ENCODE measurements around the gene C4orf51. TPM values are rescaled to one million over a fixed set of nuclear protein-coding genes. Genes with fewer than 3 reads are reported as not detected.

The C4orf51 gene
- total and polyA plus RNA-seq, 5 donors = not detected

GRCh38 chr4:145709843-145710242, 29.9 kb downstream of the C4orf51 start:
- WGBS = 92% methylated on average over 3 of the region's 3 CpGs
- H3K27me3 ChIP-seq (ENCODE audit: control insufficient read depth, insufficient read depth) = no peaks in the 10 kb centered on the region
- H3K4me3 ChIP-seq (ENCODE audit: low read length) = no peak overlapping the region
- no peaks in the 10 kb centered on the region for H3K4me1 ChIP-seq (ENCODE audit: control insufficient read depth, insufficient read depth, low read length)
- ATAC-seq = no peak
- H3K9me3 ChIP-seq (ENCODE audit: control insufficient read depth, low read length) = peaks cover 1% of the 10 kb centered on the region
- DNase-seq = no peak
- no peak overlapping the region for H3K27ac ChIP-seq (ENCODE audit: low read length)
- intact Hi-C loops (cut with DNase I) = no loop called here

- ATAC-seq (no peak), DNase-seq (no peak)
- H3K9me3 ChIP-seq (ENCODE audit: control insufficient read depth, low read length) = peaks cover under 1% of the 10 kb centered on the region
- WGBS = 54% methylated on average over 3 of the region's 3 CpGs
- intact Hi-C loops (cut with DNase I) = no loop called here
- no peaks in the 10 kb centered on the region for H3K27me3 ChIP-seq (ENCODE audit: control insufficient read depth, insufficient read depth)
- no peak overlapping the region for H3K27ac ChIP-seq (ENCODE audit: low read length)
- peaks cover 2% of the 10 kb centered on the region for H3K4me1 ChIP-seq (ENCODE audit: control insufficient read depth, insufficient read depth, low read length)
- no peak overlapping the region for H3K4me3 ChIP-seq (ENCODE audit: low read length)
Observed at GRCh38 chr4:145716200-145716599, 36.3 kb downstream of the C4orf51 start.

- Histone ChIP-seq H3K9me3 (ENCODE audit: control insufficient read depth, low read length) (no peaks in the 10 kb centered on the region), H3K4me1 (ENCODE audit: control insufficient read depth, insufficient read depth, low read length) (peaks cover 2% of the 10 kb centered on the region), H3K27ac (ENCODE audit: low read length) (no peak overlapping the region), H3K4me3 (ENCODE audit: low read length) (no peak overlapping the region), H3K27me3 (ENCODE audit: control insufficient read depth, insufficient read depth) (no peaks in the 10 kb centered on the region)
- intact Hi-C loops (cut with DNase I) = no loop called here
- no peak for ATAC-seq
- WGBS = 85% methylated on average over 1 of the region's 1 CpG
- DNase-seq = no peak
Observed at GRCh38 chr4:145716661-145717200, 36.8 kb downstream of the C4orf51 start.

GRCh38 chr4:145719752-145720624, 40.0 kb downstream of the C4orf51 start:
- H3K27me3 ChIP-seq (ENCODE audit: control insufficient read depth, insufficient read depth) = no peaks in the 10 kb centered on the region
- H3K4me3 ChIP-seq (ENCODE audit: low read length) = no peak overlapping the region
- no peak overlapping the region for H3K27ac ChIP-seq (ENCODE audit: low read length)
- H3K4me1 ChIP-seq (ENCODE audit: control insufficient read depth, insufficient read depth, low read length) = peaks cover 2% of the 10 kb centered on the region
- intact Hi-C loops (cut with DNase I) = no loop called here
- DNase-seq = no peak
- WGBS = 71% methylated on average over 10 of the region's 10 CpGs
- no peak for ATAC-seq
- no peaks in the 10 kb centered on the region for H3K9me3 ChIP-seq (ENCODE audit: control insufficient read depth, low read length)

GRCh38 chr4:145720656-145721055, 40.7 kb downstream of the C4orf51 start:
- ATAC-seq (no peak), DNase-seq (no peak)
- Histone ChIP-seq H3K9me3 (ENCODE audit: control insufficient read depth, low read length) (no peaks in the 10 kb centered on the region), H3K27ac (ENCODE audit: low read length) (no peak overlapping the region), H3K4me1 (ENCODE audit: control insufficient read depth, insufficient read depth, low read length) (peaks cover 2% of the 10 kb centered on the region), H3K27me3 (ENCODE audit: control insufficient read depth, insufficient read depth) (no peaks in the 10 kb centered on the region), H3K4me3 (ENCODE audit: low read length) (no peak overlapping the region)
- 87% methylated on average over 3 of the region's 3 CpGs for WGBS
- intact Hi-C loops (cut with DNase I) = no loop called here

GRCh38 chr4:145722561-145722960, 42.6 kb downstream of the C4orf51 start:
- H3K9me3 ChIP-seq (ENCODE audit: control insufficient read depth, low read length) = no peaks in the 10 kb centered on the region
- WGBS = 98% methylated on average over 1 of the region's 1 CpG
- no peak overlapping the region for H3K27ac ChIP-seq (ENCODE audit: low read length)
- H3K4me3 ChIP-seq (ENCODE audit: low read length) = no peak overlapping the region
- DNase-seq (no peak), ATAC-seq (no peak)
- peaks cover 2% of the 10 kb centered on the region for H3K4me1 ChIP-seq (ENCODE audit: control insufficient read depth, insufficient read depth, low read length)
- intact Hi-C loops (cut with DNase I) = no loop called here
- H3K27me3 ChIP-seq (ENCODE audit: control insufficient read depth, insufficient read depth) = no peaks in the 10 kb centered on the region

GRCh38 chr4:145723336-145723735, 43.4 kb downstream of the C4orf51 start:
- H3K4me1 ChIP-seq (ENCODE audit: control insufficient read depth, insufficient read depth, low read length) = peaks cover 2% of the 10 kb centered on the region
- no peak overlapping the region for H3K4me3 ChIP-seq (ENCODE audit: low read length)
- 95% methylated on average over 2 of the region's 2 CpGs for WGBS
- H3K27ac ChIP-seq (ENCODE audit: low read length) = no peak overlapping the region
- ATAC-seq (no peak), DNase-seq (no peak)
- H3K27me3 ChIP-seq (ENCODE audit: control insufficient read depth, insufficient read depth) = no peaks in the 10 kb centered on the region
- intact Hi-C loops (cut with DNase I) = no loop called here
- H3K9me3 ChIP-seq (ENCODE audit: control insufficient read depth, low read length) = no peaks in the 10 kb centered on the region

GRCh38 chr4:145730026-145730425, 50.1 kb downstream of the C4orf51 start:
- H3K4me3 ChIP-seq (ENCODE audit: low read length) = no peak overlapping the region
- H3K27me3 ChIP-seq (ENCODE audit: control insufficient read depth, insufficient read depth) = no peaks in the 10 kb centered on the region
- intact Hi-C loops (cut with DNase I) = loop anchor here in 2 of 4 donors (5.0 to 10.0 kb wide), 4 partner anchors 85 to 205 kb away; partner anchors contain the start of gene ZNF827 (in 2 of the 2)
- H3K4me1 ChIP-seq (ENCODE audit: control insufficient read depth, insufficient read depth, low read length) = peaks cover 11% of the 10 kb centered on the region
- DNase-seq (no peak), ATAC-seq (no peak)
- no peaks in the 10 kb centered on the region for H3K9me3 ChIP-seq (ENCODE audit: control insufficient read depth, low read length)
- WGBS = 61% methylated on average over 5 of the region's 5 CpGs
- H3K27ac ChIP-seq (ENCODE audit: low read length) = no peak overlapping the region

GRCh38 chr4:145731028-145731427, 51.1 kb downstream of the C4orf51 start:
- DNase-seq = no peak
- intact Hi-C loops (cut with DNase I) = loop anchor here in 2 of 4 donors (5.0 to 10.0 kb wide), 4 partner anchors 84 to 204 kb away; partner anchors contain the start of gene ZNF827 (in 2 of the 2)
- Histone ChIP-seq H3K27me3 (ENCODE audit: control insufficient read depth, insufficient read depth) (no peaks in the 10 kb centered on the region), H3K27ac (ENCODE audit: low read length) (no peak overlapping the region), H3K4me3 (ENCODE audit: low read length) (no peak overlapping the region), H3K9me3 (ENCODE audit: control insufficient read depth, low read length) (no peaks in the 10 kb centered on the region), H3K4me1 (ENCODE audit: control insufficient read depth, insufficient read depth, low read length) (peaks cover 19% of the 10 kb centered on the region)
- WGBS = 73% methylated on average over 1 of the region's 1 CpG
- ATAC-seq = no peak

GRCh38 chr4:145732001-145732815, 52.3 kb downstream of the C4orf51 start:
- Histone ChIP-seq H3K9me3 (ENCODE audit: control insufficient read depth, low read length) (no peaks in the 10 kb centered on the region), H3K4me3 (ENCODE audit: low read length) (peak overlapping the region; percentile 65), H3K27ac (ENCODE audit: low read length) (peak overlapping the region; percentile 96), H3K27me3 (ENCODE audit: control insufficient read depth, insufficient read depth) (no peaks in the 10 kb centered on the region), H3K4me1 (ENCODE audit: control insufficient read depth, insufficient read depth, low read length) (peaks cover 24% of the 10 kb centered on the region)
- DNase-seq (peak in 1 of 3 donors; percentile 24), ATAC-seq (no peak)
- WGBS = 51% methylated on average over 14 of the region's 14 CpGs
- intact Hi-C loops (cut with DNase I) = loop anchor here in 2 of 4 donors (5.0 to 10.0 kb wide), 4 partner anchors 83 to 203 kb away; partner anchors contain the start of gene ZNF827 (in 2 of the 2)
